H1 (cell line): Measurements from ENCODE around the gene GPN2. TPM values are rescaled to one million over a fixed set of nuclear protein-coding genes. Genes with fewer than 3 reads are reported as not detected.

Source experiments
- CTCF ChIA-PET: fragments of 300-600 bp; sonication (Branson Sonifier 250); formaldehyde crosslinking; loops from one replicate; lab custom pipeline; 2021; ENCODE audit not compliant: partially characterized antibody; lab: Charles Lee
- POLR2A ChIA-PET: fragments of 300-600 bp; sonication (Branson Sonifier 250); formaldehyde crosslinking; loops from one replicate; lab custom pipeline; 2021; ENCODE audit warnings: inconsistent platforms; ENCODE audit not compliant: partially characterized antibody; lab: Charles Lee
- DNase-seq, 2 experiments: peaks; one replicate each; pipeline versions ENCODE4 v3.0.0 to v3.0.0-alpha.2; 2010 to 2022; ENCODE audit warnings: low spot score in 2 of 2, low read depth in 1 of 2, mixed read lengths in 1 of 2
- FAIRE-seq: peaks from 2 replicates; lab custom pipeline; 2011; peaks lifted over from hg19 to GRCh38; lab: Jason Lieb, UNC
- H2AFZ ChIP-seq: 2 replicates; pipeline ENCODE4 v1.8.1; 2012; ENCODE audit warnings: low read length, inconsistent platforms
- H2AK5ac ChIP-seq: 2 replicates; pipeline ENCODE4 v1.6.1; 2013; ENCODE audit warnings: low read depth, low read length
- H2BK120ac ChIP-seq: replicated peaks from 2 replicates; pipeline ENCODE3; 2013; ENCODE audit warnings: low read depth, low read length, inconsistent platforms
- H2BK12ac ChIP-seq: 2 replicates; pipeline ENCODE4 v1.6.1; 2013; ENCODE audit warnings: low read depth, low read length
- H2BK15ac ChIP-seq: 2 replicates; pipeline ENCODE4 v1.6.1; 2013; ENCODE audit warnings: low read length
- H2BK20ac ChIP-seq: 2 replicates; pipeline ENCODE4 v1.6.1; 2013; ENCODE audit warnings: low read length
- H2BK5ac ChIP-seq: 2 replicates; pipeline ENCODE4 v1.6.1; 2013; ENCODE audit warnings: low read depth, low read length
- H3K14ac ChIP-seq: 2 replicates; pipeline ENCODE4 v1.6.1; 2013; ENCODE audit warnings: inconsistent platforms; ENCODE audit not compliant: insufficient read length
- H3K18ac ChIP-seq: 2 replicates; pipeline ENCODE4 v1.6.1; 2013; ENCODE audit warnings: low read length; ENCODE audit errors: extremely low read depth
- H3K23ac ChIP-seq: 2 replicates; pipeline ENCODE4 v1.6.1; 2013; ENCODE audit warnings: inconsistent platforms; ENCODE audit not compliant: insufficient read length
- H3K23me2 ChIP-seq: 2 replicates; pipeline ENCODE4 v1.6.1; 2013; ENCODE audit warnings: low read depth, low read length
- H3K27ac ChIP-seq: 2 replicates; pipeline ENCODE4 v1.6.1; 2011; ENCODE audit warnings: low read depth, low read length, inconsistent platforms
- H3K27me3 ChIP-seq, 4 experiments: replicated peaks in 1 of 4; 1 replicate in 1 of 4; 2 replicates in 3 of 4; pipeline versions ENCODE4 v1.6.1 to v1.8.1; 2011 to 2013; ENCODE audit warnings: low read length in 3 of 4, mild to moderate bottlenecking in 3 of 4, inconsistent platforms in 2 of 4, mixed read lengths in 2 of 4, moderate library complexity in 1 of 4; ENCODE audit not compliant: control insufficient read depth in 3 of 4, insufficient read depth in 3 of 4; ENCODE audit errors: extremely low read depth in 1 of 4
- H3K36me3 ChIP-seq, 4 experiments: 2 replicates each; pipeline versions ENCODE4 v1.6.1 to v1.8.1; 2011 to 2013; ENCODE audit warnings: mild to moderate bottlenecking in 4 of 4, low read length in 3 of 4, moderate library complexity in 2 of 4, control low read depth in 1 of 4, inconsistent platforms in 1 of 4; ENCODE audit not compliant: insufficient read depth in 4 of 4, control insufficient read depth in 2 of 4
- H3K4ac ChIP-seq: replicated peaks from 2 replicates; pipeline ENCODE3; 2013; ENCODE audit warnings: low read length, low read depth, mixed read lengths, inconsistent platforms; ENCODE audit not compliant: insufficient read length
- H3K4me1 ChIP-seq, 4 experiments: replicated peaks in 1 of 4; 1 replicate in 1 of 4; 2 replicates in 3 of 4; pipeline versions ENCODE4 v1.6.1 to v1.8.1; 2011 to 2013; ENCODE audit warnings: low read length in 3 of 4, inconsistent platforms in 2 of 4, mixed read lengths in 1 of 4; ENCODE audit not compliant: insufficient read depth in 4 of 4, control insufficient read depth in 3 of 4
- H3K4me2 ChIP-seq, 2 experiments: 2 replicates each; pipeline versions ENCODE4 v1.6.1 to v1.8.1; 2011 to 2013; ENCODE audit warnings: low read depth in 2 of 2, low read length in 2 of 2, control low read depth in 1 of 2, inconsistent platforms in 1 of 2, mild to moderate bottlenecking in 1 of 2; ENCODE audit not compliant: insufficient read depth in 1 of 2
- H3K4me3 ChIP-seq, 4 experiments: fragments of 200-600, 300-600 bp in 1 of 4; sonication (generic), shearing (Covaris generic), sonication (Bioruptor Twin) in 1 of 4; 2 replicates each; pipeline versions ENCODE4 v1.5.1 to v1.8.1; 2011 to 2016; ENCODE audit warnings: low read length in 4 of 4, low read depth in 3 of 4, control low read depth in 2 of 4, inconsistent platforms in 2 of 4, mild to moderate bottlenecking in 2 of 4, mixed read lengths in 1 of 4, moderate library complexity in 1 of 4; ENCODE audit not compliant: insufficient read depth in 2 of 4; ENCODE audit errors: extremely low read depth in 1 of 4
- H3K56ac ChIP-seq: replicated peaks from 2 replicates; pipeline ENCODE3; 2013; ENCODE audit warnings: low read depth, mild to moderate bottlenecking, mixed read lengths, low read length, inconsistent platforms; ENCODE audit not compliant: insufficient read length
- H3K79me1 ChIP-seq: 2 replicates; pipeline ENCODE4 v1.6.1; 2013; ENCODE audit warnings: low read depth, low read length, control low read depth
- H3K79me2 ChIP-seq, 2 experiments: 2 replicates each; pipeline versions ENCODE4 v1.6.1 to v1.8.1; 2012 to 2013; ENCODE audit warnings: low read length in 2 of 2, mild to moderate bottlenecking in 2 of 2, inconsistent platforms in 1 of 2; ENCODE audit not compliant: insufficient read depth in 2 of 2, control insufficient read depth in 1 of 2
- H3K9ac ChIP-seq, 4 experiments: replicated peaks in 1 of 4; 1 replicate in 1 of 4; 2 replicates in 3 of 4; pipeline versions ENCODE4 v1.6.1 to v1.8.1; 2011 to 2013; ENCODE audit warnings: low read depth in 3 of 4, low read length in 3 of 4, control low read depth in 2 of 4, mild to moderate bottlenecking in 2 of 4, moderate library complexity in 2 of 4, inconsistent platforms in 1 of 4; ENCODE audit errors: extremely low read depth in 1 of 4
- H3K9me3 ChIP-seq, 2 experiments: 2 replicates each; pipeline versions ENCODE4 v1.6.1 to v1.8.1; 2012 to 2013; ENCODE audit warnings: mild to moderate bottlenecking in 2 of 2, moderate library complexity in 2 of 2, control low read depth in 1 of 2, inconsistent platforms in 1 of 2, low read depth in 1 of 2, low read length in 1 of 2, mixed read lengths in 1 of 2; ENCODE audit not compliant: insufficient read depth in 2 of 2
- H4K20me1 ChIP-seq, 2 experiments: replicated peaks in 1 of 2; 2 replicates each; pipeline versions ENCODE3 to v1.8.1; 2011 to 2013; ENCODE audit warnings: inconsistent platforms in 2 of 2, low read length in 2 of 2, mild to moderate bottlenecking in 1 of 2; ENCODE audit not compliant: insufficient read depth in 2 of 2, control insufficient read depth in 1 of 2
- H4K5ac ChIP-seq: 2 replicates; pipeline ENCODE4 v1.6.1; 2013; ENCODE audit warnings: low read length, low read depth, mixed read lengths, inconsistent platforms; ENCODE audit not compliant: insufficient read length
- H4K8ac ChIP-seq: 2 replicates; pipeline ENCODE4 v1.8.0; 2013; ENCODE audit warnings: mild to moderate bottlenecking, moderate library complexity, low read length, inconsistent platforms; ENCODE audit not compliant: insufficient read depth; ENCODE audit errors: extremely low read depth
- H4K91ac ChIP-seq: replicated peaks from 2 replicates; pipeline ENCODE3; 2013; ENCODE audit warnings: low read length, mixed read lengths, inconsistent platforms; ENCODE audit not compliant: insufficient read length
- MAFK ChIP-seq: IDR thresholded peaks from 2 replicates; pipeline ENCODE4 v1.6.1; 2012; ENCODE audit warnings: low read depth, mild to moderate bottlenecking, improper control_type of control experiment, low read length
- POU5F1 ChIP-seq: IDR thresholded peaks from 2 replicates; pipeline ENCODE4 v1.6.1; 2011; ENCODE audit warnings: low read depth, mild to moderate bottlenecking, low read length, moderate library complexity
- SP1 ChIP-seq: IDR thresholded peaks from 2 replicates; pipeline ENCODE4 v1.6.1; 2011; ENCODE audit warnings: low read depth, low read length
- WGBS, 2 experiments: shearing (Covaris generic) in 1 of 2; methylation state at CpG; one replicate each; pipeline versions ENCODE4 v1.1.6 to v1.1.7; 2013 to 2015; ENCODE audit warnings: low lambda C conversion rate in 2 of 2, mixed read lengths in 2 of 2, inconsistent platforms in 1 of 2, low coverage in 1 of 2, missing lambda C conversion rate in 1 of 2; ENCODE audit not compliant: insufficient replicate concordance in 2 of 2, insufficient coverage in 1 of 2, insufficient read length in 1 of 2; ENCODE audit errors: extremely low coverage in 1 of 2, missing lambda C conversion rate in 1 of 2; 5-methylcytosine and 5-hydroxymethylcytosine counted together
- polyA plus RNA-seq, 7 experiments: library from polyadenylated mRNA; depleted of rRNA in 3 of 7; stranded (reverse) in 5 of 7; unstranded in 2 of 7; fragments of >200 nt in 5 of 7; fragments of 200-250 nt in 2 of 7; gene quantifications; 1 replicate in 5 of 7; 2 replicates in 1 of 7; 4 replicates in 1 of 7; pipeline versions ENCODE4 v1.2.1 to v1.2.3, GENCODE V29; 2011 to 2013; ENCODE audit warnings: missing spikeins in 2 of 7, mixed read lengths in 2 of 7
- total RNA-seq: library from RNA; stranded (reverse); fragmentation: NEBNext Ultra II Directional; extraction: Animal tissue kit (Norgen Biotek cat#: 25700); gene quantifications from 2 replicates; pipeline ENCODE4 v1.2.1, GENCODE V29; 2021

The GPN2 gene
- total and polyA plus RNA-seq, 2 of the 8 experiments (the other 6 are each of a cell fraction or from before 2014, with no cell fraction given) = 27.3 to 36.8 TPM

GRCh38 chr1:26827663-26828062 lies 62.4 kb downstream of the GPN2 start:
- H2BK15ac ChIP-seq = no peak overlapping the region
- no peak overlapping the region for H2BK12ac ChIP-seq
- POLR2A ChIA-PET = interaction anchor here (1.2 to 1.6 kb wide), 3 partner anchors 37 to 268 kb away, joined by 3 to 4 read pairs (median 3); partner anchors contain the start of gene GPN2
- no peak overlapping the region for H4K5ac ChIP-seq
- no peak overlapping the region for H2BK5ac ChIP-seq
- no peak overlapping the region; the same call in 1 of the 2 replicates for H3K18ac ChIP-seq
- CTCF ChIA-PET = interaction anchor here (0.7 to 12.8 kb wide), 3 partner anchors 11 to 31 kb away, joined by 3 to 125 read pairs (median 5); partner anchors contain the start of gene SFN
- H3K4me1 ChIP-seq = peaks cover 6 to 9% (median 7%) of the 10 kb centered on the region in 4 experiments; a peak in 6 of 7 replicates
- H4K8ac ChIP-seq = no peak overlapping the region
- no peak overlapping the region for H3K4ac ChIP-seq
- peaks cover 0 to 6% (median 2%) of the 10 kb centered on the region in 4 experiments; a peak in 4 of 8 replicates for H3K36me3 ChIP-seq
- no peak overlapping the region for H2BK120ac ChIP-seq
- H2AFZ ChIP-seq = no peak overlapping the region
- no peak overlapping the region for H4K91ac ChIP-seq
- no peak overlapping the region for H3K14ac ChIP-seq
- TF ChIP-seq SP1 = no peak
- no peak for TF ChIP-seq MAFK
- TF ChIP-seq POU5F1 = no peak
- TF ChIP-seq, all 59 proteins: peak for 0
- 0 out of 7 replicates have a peak overlapping the region, but pooled peaks of 1 of the 4 experiments have one; percentile 4 for H3K9ac ChIP-seq
- peaks cover 0 to 11% of the 10 kb centered on the region in 2 experiments; a peak in 1 of 4 replicates for H3K79me2 ChIP-seq
- no peaks in the 10 kb centered on the region for H3K27me3 ChIP-seq
- H3K23ac ChIP-seq = no peak overlapping the region
- no peak overlapping the region for H3K27ac ChIP-seq
- no peak overlapping the region for H2BK20ac ChIP-seq
- H3K79me1 ChIP-seq = peaks cover 12% of the 10 kb centered on the region
- no peak overlapping the region for H2AK5ac ChIP-seq
- no peak for FAIRE-seq
- no peak for DNase-seq
- no peak overlapping the region for H3K56ac ChIP-seq
- H3K4me3 ChIP-seq = peak overlapping the region; percentile 53 to 76 (median 56); a peak in 7 of 8 replicates
- WGBS, 2 experiments = 52% methylated on average over 8 of the region's 11 CpGs; no CpG with 5 or more reads in 1 of the 2 experiments
- H3K9me3 ChIP-seq = no peaks in the 10 kb centered on the region
- H4K20me1 ChIP-seq = peaks cover 9 to 11% of the 10 kb centered on the region in 2 experiments
- H3K4me2 ChIP-seq = peak overlapping the region; percentile 86 to 93
- H3K23me2 ChIP-seq = peaks cover 6% of the 10 kb centered on the region; the same call in 1 of the 2 replicates
